ENCODE results near the gene TIGAR.

TIGAR gene

GRCh38 chr12:4312251-4312650, 8.8 kb upstream of the TIGAR start:
- no peak for TF ChIP-seq REST (IDR thresholded peaks at IDR 0.05; ENCODE audit: low read depth)
- no peak for TF ChIP-seq YY1 (IDR thresholded peaks at IDR 0.05; ENCODE audit: low read depth)
- TF ChIP-seq FOXM1 (IDR thresholded peaks at IDR 0.05; ENCODE audit: borderline replicate concordance, low read depth): no peak
- no peak for TF ChIP-seq MAX (IDR thresholded peaks at IDR 0.05)
- TF ChIP-seq TEAD4 (IDR thresholded peaks at IDR 0.05): no peak
- TF ChIP-seq USF1 (IDR thresholded peaks at IDR 0.05): no peak
- no peak for TF ChIP-seq TCF12 (IDR thresholded peaks at IDR 0.05; ENCODE audit: low read depth)
- no peak for TF ChIP-seq EGR1 (IDR thresholded peaks at IDR 0.05)

GRCh38 chr12:4320497-4320852, 538 bp upstream of the TIGAR start:
- TF ChIP-seq NFIC (IDR thresholded peaks at IDR 0.05) (no peak), RAD21 (IDR thresholded peaks at IDR 0.05; ENCODE audit: low read depth) (no peak), FOXM1 (IDR thresholded peaks at IDR 0.05; ENCODE audit: borderline replicate concordance, low read depth) (no peak), ZBTB7A (IDR thresholded peaks at IDR 0.05; ENCODE audit: low read depth) (no peak; the same call in 1 of the 2 replicates), CEBPB (IDR thresholded peaks at IDR 0.05) (no peak), TEAD4 (IDR thresholded peaks at IDR 0.05) (no peak), MAX (IDR thresholded peaks at IDR 0.05) (no peak), EP300 (IDR thresholded peaks at IDR 0.05; ENCODE audit: borderline replicate concordance) (no peak), YY1 (IDR thresholded peaks at IDR 0.05; ENCODE audit: low read depth) (no peak), CREB1 (IDR thresholded peaks at IDR 0.05; ENCODE audit: low read depth) (no peak), REST (IDR thresholded peaks at IDR 0.05; ENCODE audit: low read depth) (no peak), TAF1 (IDR thresholded peaks at IDR 0.05; ENCODE audit: low read depth) (no peak), USF1 (IDR thresholded peaks at IDR 0.05) (no peak), EGR1 (IDR thresholded peaks at IDR 0.05) (no peak), TCF12 (IDR thresholded peaks at IDR 0.05; ENCODE audit: low read depth) (no peak)

- TF ChIP-seq REST (IDR thresholded peaks at IDR 0.05; ENCODE audit: low read depth) (no peak), RAD21 (IDR thresholded peaks at IDR 0.05; ENCODE audit: low read depth) (no peak), TCF12 (IDR thresholded peaks at IDR 0.05; ENCODE audit: low read depth) (no peak), FOXM1 (IDR thresholded peaks at IDR 0.05; ENCODE audit: borderline replicate concordance, low read depth) (no peak), USF1 (IDR thresholded peaks at IDR 0.05) (no peak), EP300 (IDR thresholded peaks at IDR 0.05; ENCODE audit: borderline replicate concordance) (no peak), YY1 (IDR thresholded peaks at IDR 0.05; ENCODE audit: low read depth) (no peak), MAX (IDR thresholded peaks at IDR 0.05) (no peak), TEAD4 (IDR thresholded peaks at IDR 0.05) (no peak), NFIC (IDR thresholded peaks at IDR 0.05) (no peak), CREB1 (IDR thresholded peaks at IDR 0.05; ENCODE audit: low read depth) (no peak), TAF1 (IDR thresholded peaks at IDR 0.05; ENCODE audit: low read depth) (no peak), CEBPB (IDR thresholded peaks at IDR 0.05) (no peak), EGR1 (IDR thresholded peaks at IDR 0.05) (no peak), ZBTB7A (IDR thresholded peaks at IDR 0.05; ENCODE audit: low read depth) (no peak)
Measured at GRCh38 chr12:4322726-4323125, 1.7 kb downstream of the TIGAR start.

GRCh38 chr12:4323396-4323795, 2.4 kb downstream of the TIGAR start:
- no peak for TF ChIP-seq NFIC (IDR thresholded peaks at IDR 0.05)
- TF ChIP-seq ZBTB7A (IDR thresholded peaks at IDR 0.05; ENCODE audit: low read depth): no peak
- TF ChIP-seq USF1 (IDR thresholded peaks at IDR 0.05): no peak
- no peak for TF ChIP-seq TAF1 (IDR thresholded peaks at IDR 0.05; ENCODE audit: low read depth)
- TF ChIP-seq TCF12 (IDR thresholded peaks at IDR 0.05; ENCODE audit: low read depth): no peak

Data from Ishikawa (cell line).